Heart left ventricle (tissue), 13 donors: ENCODE data around the gene TP53I3.

Source experiments
- POLR2A ChIP-seq, 2 donors: fragments of 450-650 bp; IDR thresholded peaks; one replicate each; pipeline ENCODE4 v1.6.1; 2017; ENCODE audit warnings: antibody characterized with exemption in 2 of 2, mild to moderate bottlenecking in 2 of 2, moderate library complexity in 2 of 2
- TF ChIP-seq, protein P1 (sequence below), 12 donors: fragments of 200-600 bp; sonication (generic) in 4 of 12; IDR thresholded peaks; one replicate each; pipeline versions ENCODE4 v1.5.0 to v1.8.0; 2018 to 2022; ENCODE audit warnings: antibody characterized with exemption in 12 of 12, mild to moderate bottlenecking in 5 of 12
- donor health status: ischemic (EF 13 %, LVEDD 7.1; RV severe dilation, severe dysfunction).
- donor health status: DM: no; HTN: yes; CAD: no.
- donor health status: DM: no; HTN: no; CAD: no.
- donor health status: ischemic (EF 25% LVEDD 6.9; RV normal size, moderate dysfunction).
- donor health status: ischemic (EF 25% LVEDD 5.7; RV mildly dilated, moderate dysfunction).
- donor health status: ischemic (EF 35%, LVEDD 5.7; RV mildly dilated, moderate dysfunction).
- donor health status: nonischemic (EF 11% LVEDD 7.7; RV severe dilation, severe dysfunction).
- donor health status: DM: yes; HTN: yes; CAD: no.
- donor health status: PGD.
- donor health status: ischemic (EF 29% LVEDD 5.4; RV normal size, mild dysfunction).
- donor health status: nonischemic (EF 23%, LVEDD 6.1; RV moderate dilation, normal function).

DNA sequence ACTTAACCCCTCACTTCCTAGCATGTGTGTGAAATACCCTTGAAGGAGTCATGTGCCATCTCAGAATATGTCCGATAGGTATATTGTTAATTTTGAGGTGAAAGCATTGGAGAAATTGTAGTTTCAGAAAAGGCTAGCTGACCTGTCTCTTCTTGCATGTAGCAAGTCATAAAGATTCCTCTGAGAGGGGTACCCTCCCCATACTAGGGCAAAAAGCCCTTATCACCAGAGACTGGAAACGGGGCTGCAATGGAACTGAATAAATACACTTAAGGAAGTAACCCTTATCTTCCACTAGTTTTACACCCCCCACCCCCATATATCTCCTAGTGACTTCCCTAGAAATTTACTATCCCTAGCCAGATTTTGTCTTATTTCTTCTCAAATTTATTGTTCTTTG, 6.8 kb downstream of the TP53I3 start:
- TF ChIP-seq, protein P1, sequence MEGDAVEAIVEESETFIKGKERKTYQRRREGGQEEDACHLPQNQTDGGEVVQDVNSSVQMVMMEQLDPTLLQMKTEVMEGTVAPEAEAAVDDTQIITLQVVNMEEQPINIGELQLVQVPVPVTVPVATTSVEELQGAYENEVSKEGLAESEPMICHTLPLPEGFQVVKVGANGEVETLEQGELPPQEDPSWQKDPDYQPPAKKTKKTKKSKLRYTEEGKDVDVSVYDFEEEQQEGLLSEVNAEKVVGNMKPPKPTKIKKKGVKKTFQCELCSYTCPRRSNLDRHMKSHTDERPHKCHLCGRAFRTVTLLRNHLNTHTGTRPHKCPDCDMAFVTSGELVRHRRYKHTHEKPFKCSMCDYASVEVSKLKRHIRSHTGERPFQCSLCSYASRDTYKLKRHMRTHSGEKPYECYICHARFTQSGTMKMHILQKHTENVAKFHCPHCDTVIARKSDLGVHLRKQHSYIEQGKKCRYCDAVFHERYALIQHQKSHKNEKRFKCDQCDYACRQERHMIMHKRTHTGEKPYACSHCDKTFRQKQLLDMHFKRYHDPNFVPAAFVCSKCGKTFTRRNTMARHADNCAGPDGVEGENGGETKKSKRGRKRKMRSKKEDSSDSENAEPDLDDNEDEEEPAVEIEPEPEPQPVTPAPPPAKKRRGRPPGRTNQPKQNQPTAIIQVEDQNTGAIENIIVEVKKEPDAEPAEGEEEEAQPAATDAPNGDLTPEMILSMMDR (IDR thresholded peaks at IDR 0.05) = no peak
- TF ChIP-seq POLR2A (IDR thresholded peaks at IDR 0.05) = no peak
